ENCODE results near the gene HRAS.

GRCh38 chr11:506995-507726 lies 28.2 kb downstream of the HRAS start, which contains the start of gene RNH1:
- no peak for TF ChIP-seq TAF1 (conservative IDR thresholded peaks at IDR 0.05)
- TF ChIP-seq CTCF (IDR thresholded peaks at IDR 0.05; ENCODE audit: low read depth, low read length, missing input control), result no peak
- TF ChIP-seq MAX (IDR thresholded peaks at IDR 0.05), result no peak
- peak; percentile 49 for TF ChIP-seq SP1 (IDR thresholded peaks at IDR 0.05)

All from liver (tissue), 3 donors.